Stimulated activated naive B cell treated with anti-CD40 and anti-IgM and Interleukin-4, amounts not matched to agents 10 μg/mL and 1 μg/mL and 100 μg/mL, for 72 hours (primary cell): ENCODE measurements around the gene GALNT5.
A peak's percentile ranks its signal among the peaks of the same experiment; 100 is the strongest.
"Not testable (repeated sequence)": the region's sequence is repeated elsewhere in the genome, so short reads cannot be mapped to it uniquely, and the experiment has no call there.

Source experiments
- ATAC-seq, 2 donors: fragments of 150-1000 bp; cut with Tn5 transposase; replicated peaks; 2 replicates each; pipeline ENCODE4 v1.10.0; 2021; ENCODE audit warnings: moderate library complexity in 1 of 2
- DNase-seq: peaks from one replicate; pipeline ENCODE4 v3.0.0; 2021
- H3K27ac Mint-ChIP-seq: one replicate; pipeline ENCODE4 v1.8.0; 2022; ENCODE audit warnings: mild to moderate bottlenecking, mixed read lengths
- H3K27me3 Mint-ChIP-seq, 2 donors: one replicate each; pipeline ENCODE4 v1.8.0; 2022; ENCODE audit warnings: mixed read lengths in 2 of 2
- H3K36me3 Mint-ChIP-seq, 2 donors: one replicate each; pipeline ENCODE4 v1.8.0; 2022; ENCODE audit warnings: mixed read lengths in 2 of 2, mild to moderate bottlenecking in 1 of 2
- H3K4me1 Mint-ChIP-seq, 2 donors: one replicate each; pipeline ENCODE4 v1.8.0; 2022; ENCODE audit warnings: mixed read lengths in 2 of 2, mild to moderate bottlenecking in 1 of 2
- H3K4me3 Mint-ChIP-seq, 2 donors: one replicate each; pipeline ENCODE4 v1.8.0; 2022; ENCODE audit warnings: mild to moderate bottlenecking in 2 of 2, mixed read lengths in 2 of 2, moderate library complexity in 1 of 2
- H3K9me3 Mint-ChIP-seq, 2 donors: one replicate each; pipeline ENCODE4 v1.8.0; 2022; ENCODE audit warnings: mixed read lengths in 2 of 2, mild to moderate bottlenecking in 1 of 2

GALNT5 gene

GRCh38 chr2:157259960-157260359 lies 2.5 kb downstream of the GALNT5 start:
- no peak overlapping the region for H3K27ac Mint-ChIP-seq
- DNase-seq = no peak
- H3K4me3 Mint-ChIP-seq = no peak overlapping the region
- peaks cover 0 to 5% of the 10 kb centered on the region in 2 donors for H3K36me3 Mint-ChIP-seq
- H3K9me3 Mint-ChIP-seq = no peaks in the 10 kb centered on the region
- ATAC-seq = no peak
- peaks cover 10 to 34% of the 10 kb centered on the region in 2 donors for H3K4me1 Mint-ChIP-seq
- peaks cover 25 to 27% of the 10 kb centered on the region in 2 donors for H3K27me3 Mint-ChIP-seq

- DNase-seq (no peak), ATAC-seq (no peak)
- peaks cover 10 to 34% of the 10 kb centered on the region in 2 donors for H3K4me1 Mint-ChIP-seq
- H3K36me3 Mint-ChIP-seq = peaks cover 0 to 5% of the 10 kb centered on the region in 2 donors
- H3K4me3 Mint-ChIP-seq = peak overlapping the region; percentile 10 to 23
- H3K27ac Mint-ChIP-seq = peak overlapping the region; percentile 42
- H3K27me3 Mint-ChIP-seq = peaks cover 19 to 20% of the 10 kb centered on the region in 2 donors
- no peaks in the 10 kb centered on the region for H3K9me3 Mint-ChIP-seq
Observed at GRCh38 chr2:157260533-157261198, 3.2 kb downstream of the GALNT5 start.

GRCh38 chr2:157261199-157261782 lies 3.8 kb downstream of the GALNT5 start:
- H3K27me3 Mint-ChIP-seq = peaks cover 16 to 17% of the 10 kb centered on the region in 2 donors
- peak overlapping the region; percentile 10 to 23 for H3K4me3 Mint-ChIP-seq
- peaks cover 0 to 5% of the 10 kb centered on the region in 2 donors for H3K36me3 Mint-ChIP-seq
- H3K4me1 Mint-ChIP-seq = peaks cover 10 to 34% of the 10 kb centered on the region in 2 donors
- H3K9me3 Mint-ChIP-seq = no peaks in the 10 kb centered on the region
- peak; percentile 76 to 79 for ATAC-seq
- DNase-seq = peak; percentile 4
- H3K27ac Mint-ChIP-seq = peak overlapping the region; percentile 42

GRCh38 chr2:157262248-157262647 lies 4.7 kb downstream of the GALNT5 start:
- H3K36me3 Mint-ChIP-seq = peaks cover 0 to 5% of the 10 kb centered on the region in 2 donors

DNA sequence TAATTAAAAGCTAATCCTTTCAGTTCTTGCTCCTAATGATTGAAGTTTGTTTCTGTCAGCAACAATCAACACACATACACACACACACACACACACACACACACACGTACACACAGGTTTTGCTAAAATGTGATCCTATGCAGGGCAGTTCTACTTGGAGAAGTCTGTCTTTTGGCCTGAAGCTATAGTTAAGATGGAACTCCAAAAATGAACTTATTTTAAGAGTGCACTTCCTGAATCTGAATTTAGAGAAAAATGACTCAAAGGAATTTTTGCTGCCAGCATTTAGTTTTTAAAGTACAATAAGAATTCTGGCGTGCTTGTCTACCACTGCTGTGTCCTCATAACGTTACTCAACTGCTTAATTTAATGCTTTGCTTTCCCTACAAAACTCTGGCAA lies 6.6 kb downstream of the GALNT5 start:
- no peaks in the 10 kb centered on the region for H3K9me3 Mint-ChIP-seq
- H3K36me3 Mint-ChIP-seq = peaks cover 0 to 5% of the 10 kb centered on the region in 2 donors
- H3K4me3 Mint-ChIP-seq = no peak overlapping the region
- H3K27ac Mint-ChIP-seq = no peak overlapping the region
- DNase-seq (no peak), ATAC-seq (no peak)
- H3K27me3 Mint-ChIP-seq = peaks cover 0 to 9% of the 10 kb centered on the region in 2 donors
- peaks cover 6 to 21% of the 10 kb centered on the region in 2 donors for H3K4me1 Mint-ChIP-seq

More at GRCh38 chr2:157262248-157262647, 4.7 kb downstream of the GALNT5 start:
- H3K4me3 Mint-ChIP-seq = no peak overlapping the region
- no peak overlapping the region for H3K27ac Mint-ChIP-seq
- DNase-seq = no peak
- H3K27me3 Mint-ChIP-seq = peaks cover 15 to 20% of the 10 kb centered on the region in 2 donors
- peak in 1 of 2 donors; percentile 36 for ATAC-seq
- H3K9me3 Mint-ChIP-seq = no peaks in the 10 kb centered on the region
- H3K4me1 Mint-ChIP-seq = peaks cover 10 to 33% of the 10 kb centered on the region in 2 donors

DNA sequence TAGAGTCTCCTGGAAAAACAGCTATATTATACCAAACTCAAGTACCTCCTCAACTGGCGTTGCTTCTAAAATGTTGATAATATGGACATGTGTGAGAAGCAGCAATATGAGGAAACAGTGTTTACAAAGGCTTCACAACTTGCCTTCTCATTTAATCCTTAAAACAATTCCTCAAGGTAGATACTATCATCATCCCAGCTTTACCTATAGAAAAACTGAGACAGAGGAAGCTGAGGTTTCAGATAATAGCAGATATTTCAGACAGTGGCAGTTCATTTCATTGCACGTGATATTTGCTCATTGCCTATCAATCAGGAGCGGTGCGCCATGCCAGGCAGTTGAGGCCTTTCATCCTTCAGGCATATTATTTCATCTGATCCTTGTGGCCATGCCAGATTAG lies 8.3 kb downstream of the GALNT5 start:
- no peak overlapping the region for H3K4me3 Mint-ChIP-seq
- H3K4me1 Mint-ChIP-seq = peaks cover 6 to 23% of the 10 kb centered on the region in 2 donors
- ATAC-seq (no peak), DNase-seq (no peak)
- H3K27ac Mint-ChIP-seq = no peak overlapping the region
- peaks cover 0 to 9% of the 10 kb centered on the region in 2 donors for H3K27me3 Mint-ChIP-seq
- H3K36me3 Mint-ChIP-seq = peaks cover 0 to 5% of the 10 kb centered on the region in 2 donors
- no peaks in the 10 kb centered on the region for H3K9me3 Mint-ChIP-seq

DNA sequence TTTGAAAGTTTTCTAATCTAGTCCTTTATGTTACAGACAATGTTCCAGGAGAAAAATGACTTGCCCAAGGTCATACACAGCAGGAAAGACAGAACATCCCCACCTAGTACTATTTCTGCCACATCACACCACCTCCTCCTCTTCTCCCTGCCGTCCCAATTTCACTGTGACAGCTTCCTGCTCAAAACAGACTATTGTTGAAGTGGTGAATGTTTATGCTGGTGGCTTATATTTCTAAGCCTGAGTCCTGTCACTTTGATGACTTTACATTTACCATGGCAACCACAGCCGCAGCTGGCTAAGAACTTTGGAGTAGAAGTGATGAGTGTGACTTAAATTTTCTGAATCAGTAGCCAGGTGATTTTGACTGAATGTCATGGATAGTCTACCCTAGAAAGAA lies 10.0 kb downstream of the GALNT5 start:
- H3K27me3 Mint-ChIP-seq = peaks cover 0 to 9% of the 10 kb centered on the region in 2 donors
- DNase-seq = no peak
- peaks cover 0 to 5% of the 10 kb centered on the region in 2 donors for H3K36me3 Mint-ChIP-seq
- H3K4me1 Mint-ChIP-seq = peaks cover 5 to 9% of the 10 kb centered on the region in 2 donors
- no peaks in the 10 kb centered on the region for H3K9me3 Mint-ChIP-seq
- H3K27ac Mint-ChIP-seq = no peak overlapping the region
- no peak for ATAC-seq
- no peak overlapping the region for H3K4me3 Mint-ChIP-seq

DNA sequence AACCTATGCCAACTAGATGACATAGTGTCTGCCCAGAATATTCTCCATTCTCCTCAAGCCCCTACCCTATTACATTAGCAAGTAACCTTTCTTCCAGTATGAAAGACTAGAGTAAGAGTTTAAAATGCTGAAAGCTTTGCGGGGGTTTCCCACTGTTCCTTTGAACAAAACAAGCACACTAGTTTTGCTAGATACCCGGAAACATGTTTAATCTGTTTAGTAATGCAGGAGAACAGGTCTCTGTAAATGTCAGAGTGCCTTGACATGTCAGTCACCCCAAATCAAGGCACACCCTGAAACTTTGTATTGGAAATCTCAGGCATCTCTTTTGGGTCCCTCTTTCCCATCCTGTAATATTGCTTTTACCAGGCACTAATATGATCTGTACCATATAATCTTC lies 11.6 kb downstream of the GALNT5 start:
- DNase-seq (no peak), ATAC-seq (no peak)
- Mint-ChIP-seq H3K36me3 (no peaks in the 10 kb centered on the region), H3K27ac (no peak overlapping the region), H3K27me3 (peaks cover 0 to 9% of the 10 kb centered on the region in 2 donors), H3K4me3 (no peak overlapping the region), H3K4me1 (peaks cover 4 to 8% of the 10 kb centered on the region in 2 donors), H3K9me3 (no peaks in the 10 kb centered on the region)

GRCh38 chr2:157269922-157270321 lies 12.4 kb downstream of the GALNT5 start:
- DNase-seq (no peak), ATAC-seq (peak; percentile 91 to 93)
- peaks cover 2 to 3% of the 10 kb centered on the region in 2 donors for H3K9me3 Mint-ChIP-seq
- H3K36me3 Mint-ChIP-seq = no peaks in the 10 kb centered on the region
- H3K27me3 Mint-ChIP-seq = peaks cover 0 to 7% of the 10 kb centered on the region in 2 donors
- no peak overlapping the region for H3K27ac Mint-ChIP-seq
- H3K4me3 Mint-ChIP-seq = no peak overlapping the region
- H3K4me1 Mint-ChIP-seq = peaks cover 4 to 8% of the 10 kb centered on the region in 2 donors

GRCh38 chr2:157271590-157272203 lies 14.2 kb downstream of the GALNT5 start:
- ATAC-seq (no peak), DNase-seq (no peak)
- Mint-ChIP-seq H3K27me3 (peaks cover 0 to 7% of the 10 kb centered on the region in 2 donors), H3K4me3 (no peak overlapping the region), H3K27ac (no peak overlapping the region), H3K36me3 (no peaks in the 10 kb centered on the region), H3K9me3 (peaks cover 2 to 3% of the 10 kb centered on the region in 2 donors), H3K4me1 (peaks cover 4 to 8% of the 10 kb centered on the region in 2 donors)

GRCh38 chr2:157279311-157279710 lies 21.8 kb downstream of the GALNT5 start:
- H3K9me3 Mint-ChIP-seq, H3K36me3 Mint-ChIP-seq, H3K4me1 Mint-ChIP-seq, ATAC-seq, DNase-seq, H3K27ac Mint-ChIP-seq, H3K4me3 Mint-ChIP-seq: not testable (repeated sequence)
- H3K27me3 Mint-ChIP-seq = peaks cover 14 to 26% of the 10 kb centered on the region in 2 donors

GRCh38 chr2:157281316-157281715 lies 23.8 kb downstream of the GALNT5 start:
- Mint-ChIP-seq H3K27ac (no peak overlapping the region), H3K4me1 (no peaks in the 10 kb centered on the region), H3K9me3 (peaks cover 0 to 5% of the 10 kb centered on the region in 2 donors), H3K4me3 (no peak overlapping the region), H3K36me3 (no peaks in the 10 kb centered on the region), H3K27me3 (peaks cover 14 to 24% of the 10 kb centered on the region in 2 donors)
- no peak for DNase-seq
- no peak for ATAC-seq

DNA sequence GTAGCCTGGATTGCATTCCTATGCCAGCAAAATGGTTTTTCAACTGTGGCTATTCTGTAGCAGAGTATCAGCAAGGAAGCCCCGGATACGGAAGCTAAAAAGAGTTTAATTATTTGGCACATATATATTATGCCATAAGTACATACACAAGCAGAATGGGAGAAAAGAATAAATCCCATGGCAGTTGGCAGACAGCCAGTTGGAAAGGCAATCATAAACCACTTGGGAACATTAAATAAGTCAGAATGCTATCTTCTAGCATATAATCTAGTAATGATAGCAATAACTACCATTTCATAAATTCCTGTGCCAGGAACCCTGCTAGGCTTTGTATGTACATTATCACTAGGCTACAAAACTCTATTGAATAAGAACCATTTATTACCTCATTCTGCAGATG lies 26.0 kb downstream of the GALNT5 start:
- ATAC-seq = no peak

DNA sequence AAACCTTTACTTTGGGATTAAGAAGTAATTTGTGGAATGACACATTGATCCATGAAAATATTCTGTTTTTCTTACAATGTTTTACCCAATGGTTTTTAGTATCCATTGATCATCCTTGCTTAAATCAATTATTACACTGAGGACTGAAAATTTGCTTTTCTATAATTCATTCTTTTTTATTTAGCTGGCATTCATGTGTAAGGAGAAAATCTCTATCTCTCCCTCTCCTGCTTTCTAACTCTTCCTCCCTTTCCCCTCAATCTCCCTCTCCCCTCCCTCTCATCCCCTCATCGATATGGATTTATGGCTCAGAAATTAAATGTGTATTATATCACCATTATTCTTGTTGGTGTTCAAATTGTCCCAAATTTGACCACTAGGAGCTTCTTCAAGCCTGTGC lies 29.7 kb downstream of the GALNT5 start:
- no peaks in the 10 kb centered on the region for H3K9me3 Mint-ChIP-seq
- H3K36me3 Mint-ChIP-seq = no peaks in the 10 kb centered on the region
- no peak for DNase-seq
- no peak overlapping the region for H3K4me3 Mint-ChIP-seq
- no peak for ATAC-seq
- H3K27ac Mint-ChIP-seq = no peak overlapping the region
- H3K27me3 Mint-ChIP-seq = peaks cover 0 to 5% of the 10 kb centered on the region in 2 donors
- H3K4me1 Mint-ChIP-seq = no peaks in the 10 kb centered on the region

More for the DNA sequence above, 26.0 kb downstream of the GALNT5 start:
- peaks cover 0 to 5% of the 10 kb centered on the region in 2 donors for H3K9me3 Mint-ChIP-seq
- no peak overlapping the region for H3K27ac Mint-ChIP-seq
- H3K36me3 Mint-ChIP-seq = no peaks in the 10 kb centered on the region
- H3K4me3 Mint-ChIP-seq = no peak overlapping the region
- no peak for DNase-seq
- no peaks in the 10 kb centered on the region for H3K4me1 Mint-ChIP-seq
- peaks cover 14 to 21% of the 10 kb centered on the region in 2 donors for H3K27me3 Mint-ChIP-seq
